Activated T-cell treated with anti-CD3 and anti-CD28 coated beads, Interleukin-2, amount 50 U/mL, for 4 hours (primary cell): Measurements from ENCODE around the gene KLHDC8B. TPM values are rescaled to one million over a fixed set of nuclear protein-coding genes. Genes with fewer than 3 reads are reported as not detected.

ENCODE experiments used
- ATAC-seq, 2 donors: fragments of 200-7000 bp; cut with Tn5 transposase; one replicate each; pipeline ENCODE4 v1.10.0; 2021
- DNase-seq: peaks from one replicate; pipeline ENCODE4 v3.0.0-alpha.2; 2020
- H3K27me3 Mint-ChIP-seq: one replicate; pipeline ENCODE4 v1.8.0; 2021; ENCODE audit warnings: low read depth, mixed read lengths
- H3K36me3 Mint-ChIP-seq: one replicate; pipeline ENCODE4 v1.8.0; 2022; ENCODE audit warnings: mixed read lengths; ENCODE audit not compliant: insufficient read depth
- H3K4me1 Mint-ChIP-seq: one replicate; pipeline ENCODE4 v1.8.0; 2021; ENCODE audit warnings: low read depth, mixed read lengths
- H3K4me3 Mint-ChIP-seq: one replicate; pipeline ENCODE4 v1.8.0; 2021; ENCODE audit warnings: mild to moderate bottlenecking, moderate library complexity, mixed read lengths
- H3K9me3 Mint-ChIP-seq: one replicate; pipeline ENCODE4 v1.8.0; 2021; ENCODE audit warnings: mixed read lengths
- total RNA-seq, 3 donors: library from RNA; stranded (reverse); gene quantifications; one replicate each; pipeline ENCODE4 v1.2.1, GENCODE V29; 2021

Gene KLHDC8B
- total RNA-seq, 3 donors from 2014 or later: 2.6 to 3.6 (median 3.5) TPM

GRCh38 chr3:49222002-49222401 lies 50.6 kb downstream of the KLHDC8B start:
- DNase-seq (no peak), ATAC-seq (no peak)
- H3K36me3 Mint-ChIP-seq: no peaks in the 10 kb centered on the region
- H3K27me3 Mint-ChIP-seq: no peaks in the 10 kb centered on the region
- H3K4me1 Mint-ChIP-seq: no peaks in the 10 kb centered on the region
- no peak overlapping the region for H3K4me3 Mint-ChIP-seq
- peaks cover 7% of the 10 kb centered on the region for H3K9me3 Mint-ChIP-seq

Other genes with a start within 250 kb of the KLHDC8B start
- gene P4HTM, start 181.4 kb upstream of the KLHDC8B start, total RNA-seq: 10 to 100 TPM; 25.7 to 28.2 (median 26.3) TPM
- gene WDR6, start 164.2 kb upstream of the KLHDC8B start, total RNA-seq: 100 to 1,000 TPM; 147 to 163 (median 155) TPM
- gene DALRD3, start 153.0 kb upstream of the KLHDC8B start, total RNA-seq: 10 to 100 TPM; 23.9 to 32.3 (median 25.4) TPM
- gene NDUFAF3, start 149.5 kb upstream of the KLHDC8B start, total RNA-seq: 100 to 1,000 TPM; 138 to 155 (median 147) TPM
- gene IMPDH2, start 142.2 kb upstream of the KLHDC8B start, total RNA-seq: 100 to 1,000 TPM; 664 to 769 (median 721) TPM
- gene QRICH1, start 77.5 kb upstream of the KLHDC8B start, total RNA-seq: 100 to 1,000 TPM; 109 to 131 (median 114) TPM
- 100 to 1,000 TPM; 216 to 228 (median 228) TPM for gene QARS1, start 66.8 kb upstream of the KLHDC8B start, total RNA-seq
- gene USP19, start 50.8 kb upstream of the KLHDC8B start, total RNA-seq: 10 to 100 TPM; 68.2 to 75.9 (median 75.1) TPM
- gene LAMB2, start 38.5 kb upstream of the KLHDC8B start, total RNA-seq: 1 to 10 TPM; 1.6 to 2.4 (median 2.0) TPM
- gene CCDC71, start 5.3 kb upstream of the KLHDC8B start, total RNA-seq: 10 to 100 TPM; 24.8 to 29.2 (median 27.0) TPM
- gene C3orf62, start 105.6 kb downstream of the KLHDC8B start, total RNA-seq: 1 to 10 TPM; 4.7 to 5.5 (median 5.2) TPM
- gene USP4, start 168.5 kb downstream of the KLHDC8B start, total RNA-seq: 10 to 100 TPM; 60.1 to 71.3 (median 61.6) TPM
- gene GPX1, start 186.8 kb downstream of the KLHDC8B start, total RNA-seq: 100 to 1,000 TPM; 109 to 152 (median 132) TPM
- gene RHOA, start 240.4 kb downstream of the KLHDC8B start, total RNA-seq: 100 to 1,000 TPM; 390 to 408 (median 408) TPM
- 10 to 100 TPM; 20.0 to 21.8 (median 20.1) TPM for gene TCTA, start 240.8 kb downstream of the KLHDC8B start, total RNA-seq